Measurements from ENCODE around the gene IZUMO4.

DNA sequence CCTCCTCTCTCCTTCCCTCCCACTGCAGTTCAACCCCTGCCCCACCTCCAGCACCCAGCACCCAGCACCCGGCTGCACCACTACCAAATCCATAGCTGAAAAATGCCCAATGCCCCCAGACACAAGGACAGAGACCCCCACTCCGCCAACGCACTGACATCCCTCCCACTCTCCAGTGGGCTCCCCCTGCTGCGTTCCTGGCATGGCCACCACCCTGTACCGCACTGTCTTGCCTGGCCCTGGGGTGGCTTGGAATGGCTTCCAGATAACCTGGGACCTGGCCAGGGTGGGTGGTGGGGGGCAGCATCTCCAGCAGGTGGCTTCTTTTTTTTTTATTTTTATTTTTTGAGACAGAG, 39.9 kb upstream of the IZUMO4 start:
- TF ChIP-seq YY1 (IDR thresholded peaks at IDR 0.05; ENCODE audit: insufficient read depth, insufficient read length): no peak
- no peak for TF ChIP-seq SUZ12 (IDR thresholded peaks at IDR 0.05; ENCODE audit: extremely low read depth, insufficient read depth, insufficient read length)
- no peak for TF ChIP-seq ZNF274 (IDR thresholded peaks at IDR 0.05; ENCODE audit: low read depth, low read length)
